ENCODE measurements around the gene NPTX1. TPM values are rescaled to one million over a fixed set of nuclear protein-coding genes. Genes with fewer than 3 reads are reported as not detected.

Gene NPTX1
- total RNA-seq, 4 donors from 2014 or later = 0.92 to 0.98 TPM; not detected in 2

DNA sequence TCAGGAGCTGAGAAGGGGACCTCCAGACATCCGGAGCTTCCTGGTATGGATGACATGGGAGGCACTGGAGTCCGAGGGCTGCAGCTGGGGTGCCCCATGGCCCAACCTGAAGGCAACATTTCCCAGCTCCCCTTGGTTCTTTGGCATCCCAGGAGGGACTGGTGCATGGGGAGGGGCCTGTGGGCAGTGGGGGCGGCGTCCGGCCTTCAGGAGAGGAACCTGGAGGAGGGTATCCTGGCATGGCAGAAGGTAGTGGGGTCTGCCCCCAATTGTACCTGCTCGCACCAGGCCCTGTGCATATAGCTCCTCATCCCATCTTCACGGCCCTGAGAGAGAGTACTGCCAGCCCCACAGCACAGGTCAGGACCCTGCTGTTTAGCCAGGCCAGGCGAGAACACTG is 11.9 kb downstream of the NPTX1 start:
- H3K4me3 ChIP-seq (replicated peaks in 1 of 3) = no peak overlapping the region
- H3K27me3 ChIP-seq = no peaks in the 10 kb centered on the region
- WGBS, 2 donors = 74 to 80% methylated on average over 5 to 6 of the region's 8 CpGs
- no peak overlapping the region for H3K27ac ChIP-seq
- H3K36me3 ChIP-seq = no peaks in the 10 kb centered on the region
- TF ChIP-seq, protein P1, sequence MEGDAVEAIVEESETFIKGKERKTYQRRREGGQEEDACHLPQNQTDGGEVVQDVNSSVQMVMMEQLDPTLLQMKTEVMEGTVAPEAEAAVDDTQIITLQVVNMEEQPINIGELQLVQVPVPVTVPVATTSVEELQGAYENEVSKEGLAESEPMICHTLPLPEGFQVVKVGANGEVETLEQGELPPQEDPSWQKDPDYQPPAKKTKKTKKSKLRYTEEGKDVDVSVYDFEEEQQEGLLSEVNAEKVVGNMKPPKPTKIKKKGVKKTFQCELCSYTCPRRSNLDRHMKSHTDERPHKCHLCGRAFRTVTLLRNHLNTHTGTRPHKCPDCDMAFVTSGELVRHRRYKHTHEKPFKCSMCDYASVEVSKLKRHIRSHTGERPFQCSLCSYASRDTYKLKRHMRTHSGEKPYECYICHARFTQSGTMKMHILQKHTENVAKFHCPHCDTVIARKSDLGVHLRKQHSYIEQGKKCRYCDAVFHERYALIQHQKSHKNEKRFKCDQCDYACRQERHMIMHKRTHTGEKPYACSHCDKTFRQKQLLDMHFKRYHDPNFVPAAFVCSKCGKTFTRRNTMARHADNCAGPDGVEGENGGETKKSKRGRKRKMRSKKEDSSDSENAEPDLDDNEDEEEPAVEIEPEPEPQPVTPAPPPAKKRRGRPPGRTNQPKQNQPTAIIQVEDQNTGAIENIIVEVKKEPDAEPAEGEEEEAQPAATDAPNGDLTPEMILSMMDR (IDR thresholded peaks at IDR 0.05) = no peak
- TF ChIP-seq POLR2A (IDR thresholded peaks at IDR 0.05) = no peak
- H3K4me1 ChIP-seq = no peaks in the 10 kb centered on the region
- intact Hi-C loops (cut with DNase I) = no loop called here
- no peak for DNase-seq
- no peaks in the 10 kb centered on the region for H3K9me3 ChIP-seq

DNA sequence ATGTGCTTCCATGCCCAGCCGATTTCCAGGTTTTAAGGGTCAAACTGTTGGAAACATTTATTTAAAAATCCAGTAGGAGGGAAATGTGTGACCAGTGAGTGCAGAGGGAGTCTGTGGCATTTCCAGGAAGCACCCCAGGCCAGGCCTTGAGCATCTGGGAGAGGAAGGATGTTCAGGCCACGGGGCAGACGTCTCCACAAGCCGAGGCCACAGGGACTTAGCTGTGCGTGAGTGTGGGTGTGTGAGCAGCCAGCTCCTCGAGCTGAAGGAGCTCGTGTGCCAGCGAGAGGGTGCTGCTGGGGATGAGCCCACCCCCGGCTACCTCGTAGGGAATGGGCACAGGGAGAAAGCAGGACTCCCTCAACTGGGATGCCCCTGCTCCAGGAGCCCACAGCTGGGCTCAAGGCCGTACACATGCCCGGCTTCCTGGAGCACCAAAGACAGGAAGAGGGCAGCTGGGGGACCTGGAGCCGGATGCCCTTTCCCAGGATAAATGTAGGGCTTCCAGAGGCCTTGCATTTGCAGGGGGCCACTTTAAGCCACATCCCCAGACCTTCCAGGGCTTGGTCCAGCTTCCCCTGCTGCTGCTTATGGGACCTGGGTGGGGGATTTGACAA is 12.5 kb downstream of the NPTX1 start:
- Histone ChIP-seq H3K4me1 (no peaks in the 10 kb centered on the region), H3K36me3 (no peaks in the 10 kb centered on the region), H3K27ac (no peak overlapping the region), H3K4me3 (replicated peaks in 1 of 3) (no peak overlapping the region), H3K27me3 (no peaks in the 10 kb centered on the region), H3K9me3 (no peaks in the 10 kb centered on the region)
- no peak for TF ChIP-seq POLR2A (IDR thresholded peaks at IDR 0.05)
- TF ChIP-seq, protein P1 (IDR thresholded peaks at IDR 0.05) = no peak
- intact Hi-C loops (cut with DNase I) = no loop called here
- no peak for DNase-seq
- WGBS, 2 donors = 65 to 82% methylated on average over 9 to 11 of the region's 13 CpGs

DNA sequence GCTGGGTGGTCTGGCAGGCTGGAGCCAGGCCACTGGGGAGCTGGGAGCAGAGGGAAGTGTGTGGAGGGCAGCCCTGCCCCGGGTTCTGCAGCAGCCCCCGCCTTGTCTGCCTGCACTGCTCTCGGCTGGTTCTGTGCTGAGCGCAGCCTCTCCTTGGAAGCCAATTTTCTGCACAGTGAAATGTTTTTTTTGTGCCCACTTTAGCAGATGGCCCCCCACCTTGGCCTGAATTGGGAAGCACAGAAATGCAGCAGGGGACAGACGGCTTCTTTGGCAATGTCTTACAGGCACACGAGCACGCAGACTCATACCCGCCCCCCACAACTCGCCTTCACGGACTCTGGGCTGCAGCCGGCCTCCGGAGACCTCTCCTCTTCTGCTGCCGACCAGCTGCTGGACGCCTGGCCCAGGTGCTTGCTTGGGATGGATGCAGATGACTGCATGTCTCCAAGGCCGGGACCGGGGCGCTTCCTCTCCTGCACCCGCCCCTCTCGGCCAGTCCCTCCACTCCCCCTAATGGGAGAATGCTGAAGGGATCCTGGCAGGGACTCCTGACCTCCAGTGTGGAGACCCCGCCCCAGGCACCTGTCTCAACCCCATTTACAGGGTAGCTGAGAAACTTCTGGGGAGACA is 14.8 kb downstream of the NPTX1 start:
- no peaks in the 10 kb centered on the region for H3K9me3 ChIP-seq
- no peak overlapping the region for H3K27ac ChIP-seq
- WGBS, 2 donors = 35 to 43% methylated on average over 5 to 13 of the region's 20 CpGs
- H3K4me1 ChIP-seq = no peaks in the 10 kb centered on the region
- no peaks in the 10 kb centered on the region for H3K27me3 ChIP-seq
- no peak for TF ChIP-seq POLR2A (IDR thresholded peaks at IDR 0.05)
- TF ChIP-seq, protein P1 (IDR thresholded peaks at IDR 0.05) = no peak
- DNase-seq = no peak
- no peak overlapping the region for H3K4me3 ChIP-seq (replicated peaks in 1 of 3)
- H3K36me3 ChIP-seq = no peaks in the 10 kb centered on the region
- intact Hi-C loops (cut with DNase I) = no loop called here

DNA sequence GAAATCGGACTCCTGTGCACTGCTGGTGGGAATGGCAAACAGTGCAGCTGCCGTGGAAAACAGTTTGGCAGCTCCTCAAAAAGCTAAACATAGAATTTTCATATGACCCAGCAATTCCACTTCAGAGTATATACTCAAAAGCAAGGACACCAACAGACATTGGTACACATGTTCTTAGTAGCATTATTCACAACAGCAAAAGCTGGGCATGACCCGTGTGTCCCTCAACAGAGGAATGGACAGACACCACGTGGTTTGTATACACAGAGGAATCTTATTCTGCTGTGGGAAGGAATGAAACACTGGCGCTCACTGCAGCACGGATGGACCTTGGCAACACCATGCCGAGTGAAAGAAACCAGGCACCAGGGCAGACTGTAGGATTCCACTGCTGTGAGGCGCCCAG is 16.0 kb downstream of the NPTX1 start:
- Histone ChIP-seq H3K4me1 (peaks cover 1 to 4% of the 10 kb centered on the region in 2 donors), H3K4me3 (replicated peaks in 1 of 3) (no peak overlapping the region), H3K36me3 (no peaks in the 10 kb centered on the region), H3K27ac (no peak overlapping the region), H3K27me3 (no peaks in the 10 kb centered on the region), H3K9me3 (no peaks in the 10 kb centered on the region)
- DNase-seq = no peak
- TF ChIP-seq POLR2A (IDR thresholded peaks at IDR 0.05) = no peak
- TF ChIP-seq, protein P1 (IDR thresholded peaks at IDR 0.05) = no peak
- 57 to 58% methylated on average over 8 of the region's 8 CpGs for WGBS, 2 donors
- intact Hi-C loops (cut with DNase I) = no loop called here

DNA sequence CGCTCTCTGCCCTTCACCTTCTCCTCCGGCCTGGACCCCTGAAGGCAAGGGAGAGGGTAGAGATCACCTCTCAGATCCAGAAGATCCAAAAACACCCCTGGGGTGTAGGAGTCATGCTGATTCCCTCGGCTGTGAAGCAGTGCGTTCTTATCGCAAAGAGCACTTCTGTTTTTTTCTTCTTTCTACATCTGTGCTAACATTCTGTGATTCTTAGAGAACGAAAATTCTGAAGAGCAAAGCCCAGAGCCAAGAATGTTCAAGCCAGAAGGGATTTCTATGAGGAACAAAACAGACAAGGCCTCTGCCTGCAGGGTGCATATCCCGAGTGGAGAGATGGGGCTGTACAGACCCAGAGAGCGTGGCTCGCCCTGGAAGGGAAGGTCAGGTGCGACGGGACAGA is 17.2 kb downstream of the NPTX1 start:
- peaks cover 5 to 6% of the 10 kb centered on the region in 2 donors for H3K4me1 ChIP-seq
- H3K36me3 ChIP-seq = no peaks in the 10 kb centered on the region
- no peak overlapping the region for H3K4me3 ChIP-seq (replicated peaks in 1 of 3)
- TF ChIP-seq POLR2A (IDR thresholded peaks at IDR 0.05) = no peak
- TF ChIP-seq, protein P1 (IDR thresholded peaks at IDR 0.05) = no peak
- no peaks in the 10 kb centered on the region for H3K27me3 ChIP-seq
- DNase-seq = no peak
- no peak overlapping the region for H3K27ac ChIP-seq
- WGBS, 2 donors = 64 to 76% methylated on average over 11 of the region's 11 CpGs
- no peaks in the 10 kb centered on the region for H3K9me3 ChIP-seq
- intact Hi-C loops (cut with DNase I) = no loop called here

Data from thyroid gland (tissue), 4 donors.